GM21723 (cell line): ENCODE data around the gene SIGLEC12.
"Not testable (repeated sequence)": the region's sequence is repeated elsewhere in the genome, so short reads cannot be mapped to it uniquely, and the experiment has no call there.

Source experiments
- ATAC-seq: cut with Tn5 transposase; IDR thresholded peaks from one replicate; pipeline ENCODE4 v1.9.1; 2021; ENCODE audit warnings: mild to moderate bottlenecking, moderate library complexity; ENCODE audit not compliant: unreplicated experiment

SIGLEC12 gene

GRCh38 chr19:51524666-51525264 is 23.2 kb upstream of the SIGLEC12 start:
- ATAC-seq: no peak

GRCh38 chr19:51521781-51522180 is 20.2 kb upstream of the SIGLEC12 start:
- no peak for ATAC-seq

GRCh38 chr19:51521357-51521756 is 19.8 kb upstream of the SIGLEC12 start:
- ATAC-seq: no peak

- no peak for ATAC-seq
Measured at GRCh38 chr19:51520728-51521127, 19.1 kb upstream of the SIGLEC12 start.

- no peak for ATAC-seq
Measured at GRCh38 chr19:51514866-51515481, 13.4 kb upstream of the SIGLEC12 start.

GRCh38 chr19:51513968-51514367 is 12.4 kb upstream of the SIGLEC12 start:
- no peak for ATAC-seq

- no peak for ATAC-seq
Measured at GRCh38 chr19:51511353-51511752, 9.8 kb upstream of the SIGLEC12 start.

GRCh38 chr19:51509823-51510660 is 8.4 kb upstream of the SIGLEC12 start:
- ATAC-seq: no peak

- ATAC-seq: no peak
Measured at GRCh38 chr19:51508059-51508733, 6.6 kb upstream of the SIGLEC12 start.

- ATAC-seq: no peak
Measured at GRCh38 chr19:51507640-51508058, 6.0 kb upstream of the SIGLEC12 start.

- no peak for ATAC-seq
Measured at GRCh38 chr19:51507192-51507591, 5.6 kb upstream of the SIGLEC12 start.

GRCh38 chr19:51505904-51506303 is 4.3 kb upstream of the SIGLEC12 start:
- ATAC-seq: no peak

- ATAC-seq: no peak
Measured at GRCh38 chr19:51503896-51504295, 2.3 kb upstream of the SIGLEC12 start.

- no peak for ATAC-seq
Measured at GRCh38 chr19:51503286-51503817, 1.8 kb upstream of the SIGLEC12 start.

- not testable (repeated sequence) for ATAC-seq
Measured at GRCh38 chr19:51500931-51501330, 669 bp downstream of the SIGLEC12 start.

GRCh38 chr19:51497666-51498065 is 3.9 kb downstream of the SIGLEC12 start:
- ATAC-seq: no peak

GRCh38 chr19:51493776-51494175 is 7.8 kb downstream of the SIGLEC12 start:
- no peak for ATAC-seq

- no peak for ATAC-seq
Measured at GRCh38 chr19:51491586-51491985, 10.0 kb downstream of the SIGLEC12 start.

GRCh38 chr19:51490676-51491075 is 10.9 kb downstream of the SIGLEC12 start:
- ATAC-seq: no peak

- ATAC-seq: no peak
Measured at GRCh38 chr19:51489113-51489512, 12.5 kb downstream of the SIGLEC12 start.

GRCh38 chr19:51488491-51488890 is 13.1 kb downstream of the SIGLEC12 start:
- no peak for ATAC-seq
